K562 (cell line): ENCODE measurements around the gene RIPOR1. TPM values are rescaled to one million over a fixed set of nuclear protein-coding genes. Genes with fewer than 3 reads are reported as not detected.

Experiments used
- BCOR ChIP-seq: fragments of 450-650 bp; IDR thresholded peaks from 2 replicates; pipeline ENCODE4 v1.6.1; 2016
- CREB3 ChIP-seq: fragments of 450-650 bp; conservative IDR thresholded peaks from 2 replicates; pipeline ENCODE4 v1.6.1; 2016; ENCODE audit warnings: missing genetic modification characterization, low read depth, mild to moderate bottlenecking, missing compliant biosample characterization, moderate library complexity
- E2F6 ChIP-seq, 2 experiments: IDR thresholded peaks; 2 replicates each; pipeline ENCODE4 v1.6.1; 2011; ENCODE audit warnings: borderline replicate concordance in 1 of 2, control low read depth in 1 of 2, low read depth in 1 of 2, low read length in 1 of 2, mild to moderate bottlenecking in 1 of 2, mixed read lengths in 1 of 2, moderate library complexity in 1 of 2; ENCODE audit not compliant: insufficient read depth in 1 of 2, insufficient read length in 1 of 2, poor library complexity in 1 of 2, severe bottlenecking in 1 of 2; ENCODE audit errors: extremely low read depth in 1 of 2
- EGR1 ChIP-seq: fragments of 450-650 bp; conservative IDR thresholded peaks from 2 replicates; pipeline ENCODE4 v1.6.1; 2017; ENCODE audit warnings: mild to moderate bottlenecking
- ESRRA ChIP-seq: fragments of 450-650 bp; IDR thresholded peaks from 2 replicates; pipeline ENCODE4 v1.6.1; 2014; ENCODE audit warnings: low read depth, mild to moderate bottlenecking, moderate library complexity, borderline replicate concordance
- FOXO4 ChIP-seq: fragments of 450-650 bp; formaldehyde crosslinking; IDR thresholded peaks from 2 replicates; pipeline ENCODE4 v1.4.0; 2020; ENCODE audit warnings: mild to moderate bottlenecking, moderate library complexity
- FOXP1 ChIP-seq: sonication (generic); formaldehyde crosslinking; IDR thresholded peaks from 2 replicates; pipeline ENCODE4 v1.8.0; 2022; ENCODE audit warnings: mild to moderate bottlenecking, missing genetic modification reagents
- GATAD2B ChIP-seq: fragments of 450-650 bp; IDR thresholded peaks from 2 replicates; pipeline ENCODE4 v1.6.1; 2017; ENCODE audit warnings: mild to moderate bottlenecking, borderline replicate concordance
- HMG20B ChIP-seq: fragments of 250-450 bp; sonication (Bioruptor Pico); IDR thresholded peaks from 2 replicates; pipeline ENCODE4 v1.5.0; 2021; ENCODE audit warnings: mild to moderate bottlenecking
- NFE2 ChIP-seq: IDR thresholded peaks from 2 replicates; pipeline ENCODE4 v1.6.1; 2014; ENCODE audit warnings: antibody characterized with exemption, low read depth
- NR4A1 ChIP-seq, 2 experiments: fragments of 250-450 bp in 1 of 2; fragments of 450-650 bp in 1 of 2; sonication (Bioruptor Pico) in 1 of 2; IDR thresholded peaks; 2 replicates each; pipeline versions ENCODE4 v1.4.0 to v1.6.1; 2016 to 2020; ENCODE audit warnings: mild to moderate bottlenecking in 2 of 2, missing compliant biosample characterization in 1 of 2, missing genetic modification characterization in 1 of 2, moderate library complexity in 1 of 2
- RFX5 ChIP-seq: IDR thresholded peaks from 2 replicates; pipeline ENCODE4 v1.6.1; 2011; ENCODE audit warnings: low read depth, mild to moderate bottlenecking, improper control_type of control experiment, low read length
- SAFB ChIP-seq: fragments of 200-400 bp; formaldehyde crosslinking; IDR thresholded peaks from 2 replicates; pipeline ENCODE4 v1.6.1; 2017; ENCODE audit warnings: low read depth, low read length, borderline replicate concordance
- SP1 ChIP-seq: sonication (generic); formaldehyde crosslinking; IDR thresholded peaks from 2 replicates; pipeline ENCODE4 v1.8.1; 2022; ENCODE audit warnings: mild to moderate bottlenecking, missing genetic modification reagents
- TCFL5 ChIP-seq: fragments of 250-450 bp; sonication (Bioruptor Pico); conservative IDR thresholded peaks from 2 replicates; pipeline ENCODE4 v1.6.1; 2021; ENCODE audit warnings: mild to moderate bottlenecking, moderate library complexity, matching md5 sums
- VEZF1 ChIP-seq: fragments of 200-800 bp; sonication (Bioruptor generic); IDR thresholded peaks from 2 replicates; pipeline ENCODE4 v1.6.1; 2017; ENCODE audit warnings: missing genetic modification characterization, missing compliant biosample characterization
- ZFP36 ChIP-seq: fragments of 150-350 bp; IDR thresholded peaks from 2 replicates; pipeline ENCODE4 v1.6.1; 2018; ENCODE audit warnings: low read length, low read depth; ENCODE audit not compliant: partially characterized antibody
- ZSCAN32 ChIP-seq: fragments of 450-650 bp; formaldehyde crosslinking; IDR thresholded peaks from 2 replicates; pipeline ENCODE4 v1.4.0; 2020; ENCODE audit warnings: mild to moderate bottlenecking, moderate library complexity
- polyA plus RNA-seq, 8 experiments: library from polyadenylated mRNA; depleted of rRNA in 4 of 8; stranded (reverse) in 5 of 8; unstranded in 3 of 8; fragments of >200 nt; fragmentation: Nextera tagmentation in 2 of 8; fragmentation: Illumina TruSeq in 1 of 8; extraction: Ambion mirVana in 2 of 8; extraction: Trizol in 1 of 8; gene quantifications; 2 replicates each; pipeline versions ENCODE4 v1.2.1 to v1.2.3, GENCODE V29; 2011 to 2014; ENCODE audit warnings: inconsistent platforms in 1 of 8, missing spikeins in 1 of 8
- total RNA-seq, 7 experiments: library from RNA; depleted of rRNA in 6 of 7; stranded (reverse); fragments of >200 nt in 6 of 7; fragmentation: Illumina TruSeq in 2 of 7; extraction: Trizol in 2 of 7; gene quantifications; 2 replicates each; pipeline versions ENCODE4 v1.2.1 to v1.2.3, GENCODE V29; 2011 to 2021; ENCODE audit warnings: low replicate concordance in 1 of 7
- TF ChIP-seq, protein P1 (sequence below): sonication (generic); formaldehyde crosslinking; IDR thresholded peaks from 2 replicates; pipeline ENCODE4 v1.8.0; 2022; ENCODE audit warnings: missing genetic modification reagents, mild to moderate bottlenecking, borderline replicate concordance

The RIPOR1 gene
- total and polyA plus RNA-seq, 9 of the 15 experiments (the other 6 are each of a cell fraction or from before 2014, with no cell fraction given) = 0.36 to 31.1 (median 3.0) TPM

- TF ChIP-seq FOXO4 (no peak), HMG20B (no peak), SP1 (CRISPR knock-in tag) (peak; percentile 46; the same call in 1 of the 2 replicates), RFX5 (no peak), ESRRA (no peak), NR4A1 (CRISPR knock-in tag; IDR thresholded peaks at IDR 0.05) (no peak), NR4A1 (tag; IDR thresholded peaks at IDR 0.05) (no peak), EGR1 (peak; percentile 46; the same call in 1 of the 2 replicates), CREB3 (tag) (no peak), SAFB (0 out of 2 replicates have a peak, but pooled peaks have one; percentile 32), NFE2 (no peak), TCFL5 (no peak), VEZF1 (CRISPR knock-in tag) (peak; percentile 91), FOXP1 (CRISPR knock-in tag) (no peak), ZSCAN32 (CRISPR knock-in tag) (no peak), ZFP36 (no peak), E2F6 (IDR thresholded peaks at IDR 0.05; ENCODE audit: borderline replicate concordance in 1 of 2, extremely low read depth in 1 of 2, insufficient read depth in 1 of 2, insufficient read length in 1 of 2, low read depth in 1 of 2, low read length in 1 of 2, poor library complexity in 1 of 2, severe bottlenecking in 1 of 2) (no peak), GATAD2B (no peak), BCOR (no peak)
- TF ChIP-seq, protein P1, sequence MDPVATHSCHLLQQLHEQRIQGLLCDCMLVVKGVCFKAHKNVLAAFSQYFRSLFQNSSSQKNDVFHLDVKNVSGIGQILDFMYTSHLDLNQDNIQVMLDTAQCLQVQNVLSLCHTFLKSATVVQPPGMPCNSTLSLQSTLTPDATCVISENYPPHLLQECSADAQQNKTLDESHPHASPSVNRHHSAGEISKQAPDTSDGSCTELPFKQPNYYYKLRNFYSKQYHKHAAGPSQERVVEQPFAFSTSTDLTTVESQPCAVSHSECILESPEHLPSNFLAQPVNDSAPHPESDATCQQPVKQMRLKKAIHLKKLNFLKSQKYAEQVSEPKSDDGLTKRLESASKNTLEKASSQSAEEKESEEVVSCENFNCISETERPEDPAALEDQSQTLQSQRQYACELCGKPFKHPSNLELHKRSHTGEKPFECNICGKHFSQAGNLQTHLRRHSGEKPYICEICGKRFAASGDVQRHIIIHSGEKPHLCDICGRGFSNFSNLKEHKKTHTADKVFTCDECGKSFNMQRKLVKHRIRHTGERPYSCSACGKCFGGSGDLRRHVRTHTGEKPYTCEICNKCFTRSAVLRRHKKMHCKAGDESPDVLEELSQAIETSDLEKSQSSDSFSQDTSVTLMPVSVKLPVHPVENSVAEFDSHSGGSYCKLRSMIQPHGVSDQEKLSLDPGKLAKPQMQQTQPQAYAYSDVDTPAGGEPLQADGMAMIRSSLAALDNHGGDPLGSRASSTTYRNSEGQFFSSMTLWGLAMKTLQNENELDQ (CRISPR knock-in tag) = no peak
Measured at GRCh38 chr16:67528222-67528869, at the start of gene RIPOR1 (continued).
